Stimulated activated CD8-positive, alpha-beta memory T cell treated with anti-CD3 and anti-CD28 coated beads, Interleukin-7, amount 100 ng/mL, for 4 hours (primary cell): Measurements from ENCODE around the gene ITGB8.

Experiments used
- DNase-seq, 2 donors: peaks; one replicate each; pipeline ENCODE4 v3.0.0-alpha.2; 2020; ENCODE audit warnings: low read depth in 2 of 2

ITGB8 gene

GRCh38 chr7:20340839-20341238 is 10.1 kb downstream of the ITGB8 start:
- DNase-seq: no peak

DNA sequence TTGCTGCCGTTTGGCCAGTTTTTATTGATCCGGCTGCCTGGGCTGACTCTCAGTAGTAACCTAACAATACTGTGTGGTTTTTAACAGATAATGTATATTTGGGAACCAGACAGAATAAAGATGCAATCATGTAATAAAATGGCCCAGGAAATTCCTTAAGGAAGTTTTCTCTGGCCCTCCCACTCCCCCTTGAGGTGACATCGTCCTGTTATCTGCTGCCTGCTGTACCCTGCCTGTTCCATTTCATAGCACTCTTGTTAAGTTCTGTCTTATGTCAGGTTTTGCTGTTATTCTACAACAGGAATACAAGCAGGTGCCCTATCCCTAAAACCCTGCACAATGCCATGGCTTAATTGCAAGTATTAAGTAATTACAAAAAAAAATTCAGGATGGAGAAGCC is 12.5 kb downstream of the ITGB8 start:
- DNase-seq: no peak

DNA sequence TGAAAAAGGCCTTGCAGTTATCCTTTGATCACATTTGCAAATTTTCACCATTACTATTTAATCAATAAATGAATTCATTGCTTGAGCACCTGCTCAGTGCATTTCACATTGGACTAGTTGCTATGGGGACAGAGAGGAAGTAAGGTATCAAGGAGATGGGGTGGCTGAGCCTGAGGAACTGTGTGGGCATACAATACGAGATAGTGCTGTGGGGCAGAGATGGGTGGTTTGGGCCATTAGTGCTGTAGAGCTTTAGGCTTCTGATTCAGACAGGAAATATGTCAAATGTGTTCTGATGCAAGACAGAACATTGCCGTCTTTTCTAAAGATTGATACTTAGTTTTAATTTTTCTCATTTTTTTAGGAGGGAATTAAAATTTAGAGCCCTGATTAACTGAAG is 13.2 kb downstream of the ITGB8 start:
- DNase-seq: no peak

- no peak for DNase-seq
Observed at GRCh38 chr7:20344396-20344795, 13.7 kb downstream of the ITGB8 start.

- DNase-seq: no peak
Observed at GRCh38 chr7:20346577-20346976, 15.9 kb downstream of the ITGB8 start.

DNA sequence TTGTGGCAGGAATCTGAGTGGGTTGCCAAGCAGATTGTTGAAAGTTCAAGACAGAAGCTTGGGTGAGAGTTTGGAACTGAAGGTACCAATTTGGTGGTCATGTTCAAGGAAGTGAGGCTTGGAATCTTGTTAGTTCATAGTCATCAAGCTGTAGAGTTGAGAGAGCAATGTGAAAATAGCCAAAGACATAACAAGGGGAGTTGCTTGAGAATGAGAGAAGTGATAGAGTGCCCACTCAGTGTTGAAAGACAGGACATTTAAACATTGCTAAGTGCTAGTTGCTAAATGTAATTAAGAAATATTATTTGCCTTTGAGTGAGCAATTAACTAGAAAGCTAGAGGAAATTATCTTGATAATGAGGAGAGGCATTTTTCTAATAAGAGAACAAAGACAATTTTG is 17.0 kb downstream of the ITGB8 start:
- DNase-seq: no peak

GRCh38 chr7:20348125-20348807 is 17.6 kb downstream of the ITGB8 start:
- no peak for DNase-seq

DNA sequence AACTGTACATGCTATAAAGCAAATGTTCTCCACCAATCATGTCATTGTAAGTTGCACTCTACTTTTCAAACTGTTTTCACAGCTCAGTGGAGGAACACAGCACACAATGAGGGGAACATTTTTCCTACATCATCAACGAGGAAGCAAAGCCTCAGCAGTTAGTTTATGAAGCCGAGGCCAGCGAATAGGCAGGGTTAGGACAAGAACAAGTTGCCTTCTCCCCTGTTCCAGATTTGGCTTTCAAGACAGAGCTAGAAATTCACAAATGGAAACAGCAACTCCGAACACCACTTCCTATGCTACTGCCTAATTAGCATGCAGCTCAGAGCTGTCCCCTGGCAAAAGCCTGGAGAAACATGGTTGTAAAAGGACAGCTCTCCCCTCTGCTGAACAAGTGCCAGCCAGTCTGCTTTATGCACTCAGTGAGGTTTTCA is 19.8 kb downstream of the ITGB8 start:
- no peak for DNase-seq

DNA sequence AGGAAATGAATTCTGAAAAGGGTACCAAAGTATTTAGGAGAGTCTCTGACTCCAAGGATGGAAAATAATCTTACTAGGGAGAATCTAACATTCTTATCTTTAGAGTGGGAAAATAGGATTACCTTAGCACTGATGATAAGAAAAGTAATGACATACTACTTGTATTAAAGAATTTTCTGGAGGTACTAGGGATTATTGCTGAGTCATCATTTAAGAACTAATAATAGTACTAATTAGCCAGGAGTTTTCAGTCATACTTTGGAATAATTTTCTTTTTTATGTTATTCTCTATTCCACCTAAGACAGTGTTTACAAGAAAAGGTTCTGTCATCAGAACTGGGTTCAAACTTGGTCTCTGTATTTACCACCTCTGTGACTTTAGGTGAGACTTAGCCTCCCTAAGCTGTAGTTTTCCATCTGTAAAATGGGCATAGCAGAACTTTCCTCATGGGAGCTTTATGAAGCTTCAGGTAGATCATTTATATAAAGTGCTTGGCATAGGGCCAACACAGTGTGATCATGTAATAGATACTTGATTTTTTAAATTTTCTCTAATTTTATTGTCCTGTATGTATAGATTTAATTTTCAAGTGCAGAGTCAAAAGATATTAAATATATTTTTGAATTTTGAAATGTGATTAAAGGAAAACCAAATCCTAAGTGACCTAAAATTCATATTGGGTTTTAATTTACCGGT is 20.4 kb downstream of the ITGB8 start:
- DNase-seq: no peak

DNA sequence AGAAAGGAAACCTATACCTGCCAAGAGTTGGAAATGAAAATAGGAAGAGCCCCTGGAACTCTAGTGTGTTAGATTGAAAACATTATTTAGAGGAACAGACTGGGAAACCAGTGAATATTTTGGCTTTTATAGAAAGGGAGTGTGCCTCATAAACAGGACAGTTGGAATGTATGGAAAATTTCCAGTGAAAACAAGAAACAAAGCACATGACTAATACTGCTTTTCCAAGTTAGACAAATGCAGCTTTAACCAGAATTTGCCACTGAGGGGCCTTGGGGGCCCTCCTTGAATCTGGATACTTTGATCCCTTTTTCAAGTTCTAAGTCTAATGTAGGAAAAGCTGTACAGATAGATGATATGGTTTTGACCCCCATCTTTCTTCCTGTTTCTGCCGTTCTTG is 21.2 kb downstream of the ITGB8 start:
- no peak for DNase-seq

- DNase-seq: no peak
Observed at GRCh38 chr7:20352573-20353306, 22.0 kb downstream of the ITGB8 start.

DNA sequence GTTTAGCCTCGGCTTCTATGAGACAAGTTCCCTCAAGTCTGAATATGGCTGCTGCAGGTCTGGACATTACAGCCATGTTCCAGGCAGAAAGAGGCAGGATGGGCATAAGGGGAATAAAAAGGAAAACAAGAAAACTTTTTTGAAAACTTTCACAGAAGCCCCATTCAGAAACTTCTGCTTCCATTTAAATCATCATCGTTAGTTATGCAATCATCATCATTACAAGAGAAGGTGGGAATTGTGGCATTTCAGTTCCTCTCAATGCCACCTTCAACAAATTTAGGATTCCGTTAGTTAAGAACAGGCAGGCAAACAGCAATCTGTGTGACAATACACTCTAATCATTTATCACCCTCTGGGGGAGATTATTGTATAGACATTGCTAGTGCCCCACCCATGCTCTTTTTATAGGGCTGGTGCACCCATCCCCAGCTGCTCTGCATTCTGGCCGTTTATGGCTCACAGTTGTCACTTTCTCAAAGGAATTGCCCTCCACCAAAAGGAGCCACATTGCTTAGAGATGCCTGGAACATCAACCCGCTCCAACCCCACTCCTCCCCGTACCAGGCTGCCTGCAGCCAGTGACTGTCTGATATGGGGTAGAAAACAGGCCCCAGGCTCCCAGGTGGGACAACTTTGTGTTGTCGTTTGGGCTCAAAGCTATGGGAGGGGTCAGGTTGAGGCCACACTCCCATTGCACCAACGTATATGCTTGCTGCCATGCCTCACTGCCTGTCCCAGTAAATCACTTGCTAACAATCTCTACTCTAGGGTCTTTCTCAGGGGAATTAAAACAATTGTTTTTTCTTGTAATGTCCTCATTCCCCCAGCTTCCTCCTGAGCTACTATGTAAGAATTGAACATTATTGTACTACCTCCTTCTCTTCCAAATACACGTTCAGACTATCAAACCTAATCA is 24.2 kb downstream of the ITGB8 start:
- no peak for DNase-seq

DNA sequence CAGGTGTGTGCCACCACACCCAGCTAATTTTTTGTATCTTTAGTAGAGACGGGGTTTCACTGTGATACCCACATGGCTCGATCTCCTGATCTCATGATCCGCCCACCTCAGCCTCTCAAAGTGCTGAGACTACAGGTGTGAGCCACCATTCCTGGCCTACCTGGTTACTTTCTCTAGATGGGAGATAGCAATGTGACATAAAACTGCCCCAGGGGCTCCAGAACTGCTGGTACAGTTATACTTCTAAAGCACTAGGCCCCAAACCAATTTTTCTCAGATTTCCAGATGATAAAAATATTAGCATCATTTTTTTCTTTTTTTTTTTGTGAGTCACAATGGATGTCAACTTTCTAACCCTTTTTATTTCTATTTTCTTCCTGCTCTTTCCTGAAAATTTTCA is 27.4 kb downstream of the ITGB8 start:
- no peak for DNase-seq

DNA sequence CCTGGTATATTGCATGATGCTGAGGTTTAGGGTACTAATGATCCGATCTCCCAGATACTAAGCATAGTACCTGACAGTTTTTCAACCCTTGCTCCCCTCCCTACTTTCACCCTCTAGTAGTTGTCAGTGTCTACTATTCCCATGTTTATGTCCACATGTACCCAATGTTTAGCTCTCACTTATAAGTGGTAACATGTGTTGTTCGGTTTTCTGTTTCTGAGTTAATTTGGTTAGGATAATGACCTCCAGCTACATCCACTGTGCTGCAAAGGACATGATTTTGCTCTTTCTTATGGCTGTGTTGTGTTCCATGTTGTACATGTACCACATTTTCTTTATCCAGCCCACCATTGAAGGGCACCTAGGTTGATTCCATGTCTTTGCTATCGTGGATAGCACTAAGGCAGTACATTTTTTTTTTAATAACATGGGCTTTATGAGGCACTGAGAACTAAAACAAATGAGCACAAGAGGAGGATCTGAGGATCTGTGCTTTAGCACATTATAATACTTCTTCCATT is 28.1 kb downstream of the ITGB8 start:
- no peak for DNase-seq

GRCh38 chr7:20359341-20359963 is 28.8 kb downstream of the ITGB8 start:
- DNase-seq: no peak

GRCh38 chr7:20362574-20363253 is 32.0 kb downstream of the ITGB8 start:
- no peak for DNase-seq

DNA sequence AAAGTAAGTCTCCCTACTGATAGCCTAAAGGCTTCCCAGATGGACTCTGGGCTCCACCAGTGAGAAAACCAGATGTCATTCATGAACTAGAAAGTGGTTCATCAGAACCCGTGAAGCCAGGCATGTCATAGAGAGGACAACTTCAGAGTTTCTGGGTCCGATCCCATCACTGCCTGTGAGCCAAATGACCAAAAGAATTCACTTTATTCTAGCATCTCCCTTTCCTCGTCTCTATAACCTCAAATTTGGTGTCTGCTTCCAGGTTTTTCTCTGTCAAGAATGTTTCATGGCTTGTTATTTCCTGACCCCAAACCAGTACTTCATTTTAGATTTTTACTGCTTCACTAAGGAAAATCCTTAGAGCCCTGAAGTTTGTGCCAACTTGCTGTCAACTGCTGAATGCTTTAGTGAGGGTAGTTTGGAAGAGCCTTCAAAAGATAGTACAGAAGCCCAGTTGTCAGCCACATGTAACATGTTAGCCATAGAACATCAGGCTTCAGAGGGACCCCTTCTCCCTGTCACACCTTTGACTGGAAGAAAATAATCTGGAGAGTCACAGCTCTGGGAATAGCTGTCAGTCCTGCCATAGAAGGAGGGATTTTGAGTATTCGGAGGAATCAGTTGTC is 34.0 kb downstream of the ITGB8 start:
- DNase-seq: no peak

DNA sequence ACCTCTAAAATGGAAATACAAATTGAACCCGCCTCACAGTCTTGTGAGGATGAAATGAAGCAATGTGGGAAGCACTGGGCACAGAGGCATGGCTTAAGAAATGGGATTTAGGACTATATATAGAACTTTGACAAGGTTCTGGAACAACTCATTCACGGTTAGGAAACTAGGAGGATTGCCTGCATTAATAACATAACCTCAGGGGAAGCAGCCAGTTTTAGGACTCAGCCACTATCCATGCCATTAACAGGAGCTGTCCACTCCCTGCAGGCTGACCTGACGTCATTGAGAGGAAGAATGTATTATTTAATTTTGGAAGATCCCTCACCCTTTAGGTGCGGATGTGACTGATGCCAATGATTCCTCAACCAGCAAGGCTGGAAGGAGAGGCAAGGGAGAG is 34.8 kb downstream of the ITGB8 start:
- DNase-seq: no peak

- DNase-seq: no peak
Observed at GRCh38 chr7:20374399-20374798, 43.7 kb downstream of the ITGB8 start.

- DNase-seq: no peak
Observed at GRCh38 chr7:20376796-20377195, 46.1 kb downstream of the ITGB8 start.
